ENCODE results near the gene PTPN4.

Gene PTPN4

GRCh38 chr2:119809339-119810048 lies 49.8 kb downstream of the PTPN4 start:
- DNase-seq (ENCODE audit: low spot score): no peak

- DNase-seq (ENCODE audit: low spot score): no peak
Observed at GRCh38 chr2:119810049-119810630, 50.4 kb downstream of the PTPN4 start.

GRCh38 chr2:119814216-119814615 lies 54.5 kb downstream of the PTPN4 start:
- no peak for DNase-seq (ENCODE audit: low spot score)

GRCh38 chr2:119818792-119819191 lies 59.1 kb downstream of the PTPN4 start:
- DNase-seq (ENCODE audit: low spot score): no peak

- DNase-seq (ENCODE audit: low spot score): no peak
Observed at GRCh38 chr2:119819846-119820245, 60.1 kb downstream of the PTPN4 start.

- no peak for DNase-seq (ENCODE audit: low spot score)
Observed at GRCh38 chr2:119820275-119820674, 60.6 kb downstream of the PTPN4 start.

- no peak for DNase-seq (ENCODE audit: low spot score)
Observed at GRCh38 chr2:119821266-119821665, 61.5 kb downstream of the PTPN4 start.

GRCh38 chr2:119823734-119824334 lies 64.1 kb downstream of the PTPN4 start:
- DNase-seq (ENCODE audit: low spot score): peak; percentile 28

GRCh38 chr2:119826370-119826961 lies 66.7 kb downstream of the PTPN4 start:
- DNase-seq (ENCODE audit: low spot score): peak; percentile 35

- DNase-seq (ENCODE audit: low spot score): no peak
Observed at GRCh38 chr2:119827866-119828507, 68.3 kb downstream of the PTPN4 start.

- no peak for DNase-seq (ENCODE audit: low spot score)
Observed at GRCh38 chr2:119836455-119837142, 76.9 kb downstream of the PTPN4 start.

- no peak for DNase-seq (ENCODE audit: low spot score)
Observed at GRCh38 chr2:119837350-119837749, 77.6 kb downstream of the PTPN4 start.

- DNase-seq (ENCODE audit: low spot score): no peak
Observed at GRCh38 chr2:119837759-119838158, 78.0 kb downstream of the PTPN4 start.

GRCh38 chr2:119838179-119838578 lies 78.5 kb downstream of the PTPN4 start:
- DNase-seq (ENCODE audit: low spot score): no peak

GRCh38 chr2:119841550-119841949 lies 81.8 kb downstream of the PTPN4 start:
- DNase-seq (ENCODE audit: low spot score): no peak

GRCh38 chr2:119846021-119846420 lies 86.3 kb downstream of the PTPN4 start:
- DNase-seq (ENCODE audit: low spot score): no peak

- no peak for DNase-seq (ENCODE audit: low spot score)
Observed at GRCh38 chr2:119849838-119850565, 90.3 kb downstream of the PTPN4 start.

GRCh38 chr2:119852214-119852613 lies 92.5 kb downstream of the PTPN4 start:
- DNase-seq (ENCODE audit: low spot score): no peak

GRCh38 chr2:119853777-119854399 lies 94.2 kb downstream of the PTPN4 start:
- DNase-seq (ENCODE audit: low spot score): no peak

GRCh38 chr2:119856469-119856901 lies 96.8 kb downstream of the PTPN4 start:
- DNase-seq (ENCODE audit: low spot score): no peak

GRCh38 chr2:119857742-119858141 lies 98.0 kb downstream of the PTPN4 start:
- DNase-seq (ENCODE audit: low spot score): no peak
